GM12878 (cell line): ENCODE measurements around the gene FOXJ3. TPM values are rescaled to one million over a fixed set of nuclear protein-coding genes. Genes with fewer than 3 reads are reported as not detected.

Experiments
- ATAC-seq: fragments of 200-7000 bp; cut with Tn5 transposase; 3 replicates; pipeline ENCODE4 v1.9.1; 2020; ENCODE audit warnings: mild to moderate bottlenecking, moderate library complexity
- BruUV-seq: library from RNA; stranded (reverse); fragments of 400-500 nt; replicated peaks from 2 replicates; lab custom pipeline; 2021; lab: Mats Ljungman, UMichigan
- CTCF ChIA-PET: fragments of 300-600 bp; sonication (Branson Sonifier 250); formaldehyde crosslinking; extraction: SDS; loops from one replicate; lab custom pipeline; 2021; ENCODE audit warnings: inconsistent platforms; lab: Yijun Ruan, JAX
- POLR2A ChIA-PET: fragments of 350-600 bp; formaldehyde crosslinking; extraction: SDS; loops from one replicate; lab custom pipeline; 2021; ENCODE audit warnings: inconsistent platforms; lab: Charles Lee
- RAD21 ChIA-PET: fragments of 300-600 bp; sonication (Branson Sonifier 250); formaldehyde crosslinking; loops from one replicate; lab custom pipeline; 2023; ENCODE audit warnings: antibody characterized with exemption; ENCODE audit not compliant: unreplicated experiment; lab: Charles Lee
- SMC1A ChIA-PET: fragments of 300-600 bp; sonication (Branson Sonifier 250); formaldehyde crosslinking; loops from one replicate; lab custom pipeline; 2023; ENCODE audit not compliant: unreplicated experiment, uncharacterized antibody; lab: Charles Lee
- DNase-seq: peaks from one replicate; pipeline ENCODE4 v3.0.0-alpha.2; 2011; ENCODE audit warnings: low read depth, low spot score
- FAIRE-seq: peaks from 3 replicates; lab custom pipeline; 2011; peaks lifted over from hg19 to GRCh38; lab: Jason Lieb, UNC
- H2AFZ ChIP-seq: 2 replicates; pipeline ENCODE4 v1.6.0; 2011; ENCODE audit warnings: low read depth, low read length, control low read depth; ENCODE audit not compliant: control insufficient read depth
- H3K27ac ChIP-seq: 2 replicates; pipeline ENCODE4 v1.5.1; 2011; ENCODE audit warnings: control low read depth; ENCODE audit not compliant: control insufficient read depth, insufficient read depth
- H3K27me3 ChIP-seq, 2 experiments: replicated peaks in 1 of 2; 2 replicates each; pipeline versions ENCODE4 v1.6.0 to v1.6.1; 2011; ENCODE audit warnings: low read length in 1 of 2; ENCODE audit not compliant: control insufficient read depth in 2 of 2, insufficient read depth in 2 of 2
- H3K36me3 ChIP-seq, 2 experiments: 2 replicates each; pipeline ENCODE4 v1.5.1; 2011; ENCODE audit warnings: low read length in 1 of 2; ENCODE audit not compliant: control insufficient read depth in 2 of 2, insufficient read depth in 2 of 2
- H3K4me1 ChIP-seq: 2 replicates; pipeline ENCODE4 v1.6.1; 2011; ENCODE audit warnings: mild to moderate bottlenecking, low read length, moderate library complexity, mixed read lengths; ENCODE audit not compliant: control insufficient read depth, insufficient read depth
- H3K4me2 ChIP-seq: 2 replicates; pipeline ENCODE4 v1.6.0; 2011; ENCODE audit warnings: control low read depth; ENCODE audit not compliant: control insufficient read depth, insufficient read depth
- H3K4me3 ChIP-seq: fragments of 200-600 bp; sonication (generic); 2 replicates; pipeline ENCODE4 v1.5.1; 2016
- H3K79me2 ChIP-seq: 2 replicates; pipeline ENCODE4 v1.6.0; 2011; ENCODE audit warnings: low read length; ENCODE audit not compliant: control insufficient read depth, insufficient read depth
- H3K9ac ChIP-seq: 2 replicates; pipeline ENCODE4 v1.8.0; 2011; ENCODE audit warnings: low read length, control low read depth, mixed read lengths; ENCODE audit not compliant: control insufficient read depth, insufficient read depth
- H3K9me3 ChIP-seq: replicated peaks from 3 replicates; pipeline ENCODE4 v1.5.1; 2011; ENCODE audit warnings: mild to moderate bottlenecking, low read length; ENCODE audit not compliant: control insufficient read depth, insufficient read depth
- H4K20me1 ChIP-seq: 2 replicates; pipeline ENCODE4 v1.6.0; 2011; ENCODE audit not compliant: control insufficient read depth, insufficient read depth
- DPF2 ChIP-seq: fragments of 450-650 bp; IDR thresholded peaks from 2 replicates; pipeline ENCODE4 v1.6.1; 2017; ENCODE audit warnings: mild to moderate bottlenecking
- POLR2A ChIP-seq: IDR thresholded peaks from 2 replicates; pipeline ENCODE4 v1.6.1; 2011; ENCODE audit warnings: low read depth, mild to moderate bottlenecking, low read length
- SPI1 ChIP-seq: IDR thresholded peaks from 2 replicates; pipeline ENCODE4 v1.6.1; 2011; ENCODE audit warnings: low read depth, mild to moderate bottlenecking, low read length, moderate library complexity, borderline replicate concordance; ENCODE audit not compliant: insufficient read depth
- WGBS: methylation state at CpG from one replicate; pipeline ENCODE4 v1.1.6; 2016; ENCODE audit warnings: low lambda C conversion rate; ENCODE audit not compliant: insufficient replicate concordance, insufficient coverage; ENCODE audit errors: missing lambda C conversion rate; 5-methylcytosine and 5-hydroxymethylcytosine counted together
- in situ Hi-C: fragments of 300-500 bp; cut with MboI; formaldehyde crosslinking; loops from 9 replicates; pipeline ENCODE4 v1.14.3; 2018; ENCODE audit warnings: mixed read lengths
- intact Hi-C: fragments of 100-400 bp; cut with micrococcal nuclease; formaldehyde crosslinking; loops from one replicate; pipeline ENCODE4 v1.14.2; 2022; ENCODE audit not compliant: unreplicated experiment
- polyA plus RNA-seq, 11 experiments: library from polyadenylated mRNA; depleted of rRNA in 4 of 11; unstranded in 6 of 11; stranded (reverse) in 5 of 11; fragments of >200 nt; fragmentation: Nextera tagmentation in 4 of 11; fragmentation: Illumina TruSeq in 1 of 11; extraction: Ambion mirVana in 4 of 11; extraction: Trizol in 1 of 11; gene quantifications; 1 replicate in 1 of 11; 2 replicates in 10 of 11; pipeline versions ENCODE4 v1.2.1 to v1.2.3, GENCODE V29; 2011 to 2016; ENCODE audit warnings: inconsistent platforms in 2 of 11, missing spikeins in 2 of 11, low read depth in 1 of 11
- total RNA-seq, 4 experiments: library from RNA; depleted of rRNA in 3 of 4; stranded (reverse); fragments of >200 nt in 3 of 4; fragmentation: Illumina TruSeq in 1 of 4; extraction: Trizol in 1 of 4; gene quantifications; 2 replicates each; pipeline versions ENCODE4 v1.2.1 to v1.2.3, GENCODE V29; 2013 to 2021
- TF ChIP-seq, protein P1 (sequence below): IDR thresholded peaks from 2 replicates; pipeline ENCODE4 v1.6.1; 2011; ENCODE audit warnings: low read depth, low read length, improper control_type of control experiment, borderline replicate concordance
- TF ChIP-seq, protein P2 (sequence below): fragments of 450-650 bp; formaldehyde crosslinking; IDR thresholded peaks from 2 replicates; pipeline ENCODE4 v1.4.0; 2022; ENCODE audit warnings: mild to moderate bottlenecking, moderate library complexity

FOXJ3 gene
- total and polyA plus RNA-seq, 10 of the 15 experiments (the other 5 are each of a cell fraction or from before 2014, with no cell fraction given): 9.5 to 54.2 (median 24.7) TPM

DNA sequence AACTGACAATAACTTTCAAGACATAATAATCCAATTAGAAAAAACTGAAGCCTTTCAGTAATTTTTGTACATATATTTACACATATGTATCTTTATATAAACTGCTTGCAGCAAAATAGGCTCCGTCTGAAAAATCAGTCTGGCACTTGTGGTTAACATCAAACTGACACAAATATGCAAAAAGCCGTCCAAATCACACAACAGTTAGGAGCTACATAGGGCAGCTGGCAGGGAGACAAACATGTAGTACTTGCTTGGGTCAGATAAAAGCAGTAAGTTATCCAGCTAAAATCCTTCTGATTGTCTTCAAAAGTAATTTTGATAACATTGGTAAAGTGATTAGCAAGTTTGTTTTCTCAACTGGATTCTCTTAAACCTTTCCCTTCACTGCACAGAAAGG, 155.8 kb downstream of the FOXJ3 start:
- FAIRE-seq (no peak), DNase-seq (no peak), ATAC-seq (no peak)
- H4K20me1 ChIP-seq: no peaks in the 10 kb centered on the region
- in situ Hi-C loops (loop anchor here (10.0 kb wide), 1 partner anchor 604 kb away; no protein-coding TSS in a partner anchor), intact Hi-C loops (loop anchor here (5.0 to 10.0 kb wide), 2 partner anchors 158 to 286 kb away; partner anchors contain the start of genes CCDC30 and FOXJ3)
- H3K79me2 ChIP-seq: no peaks in the 10 kb centered on the region
- no peak overlapping the region for H3K27ac ChIP-seq
- H2AFZ ChIP-seq: no peak overlapping the region
- no peaks in the 10 kb centered on the region for H3K4me1 ChIP-seq
- H3K27me3 ChIP-seq: no peaks in the 10 kb centered on the region
- POLR2A ChIA-PET: no interaction called here
- no peak overlapping the region for H3K9ac ChIP-seq
- no peak overlapping the region for H3K4me2 ChIP-seq
- H3K4me3 ChIP-seq: no peak overlapping the region
- WGBS: 100% methylated on average over 2 of the region's 2 CpGs
- CTCF ChIA-PET: interaction anchor here (0.6 to 2.4 kb wide), 7 partner anchors 8 to 573 kb away, joined by 3 to 15 read pairs (median 3); partner anchors contain the start of gene FOXJ3
- BruUV-seq: no TSS peak
- TF ChIP-seq POLR2A (no peak), SPI1 (no peak), DPF2 (no peak)
- TF ChIP-seq, protein P1, sequence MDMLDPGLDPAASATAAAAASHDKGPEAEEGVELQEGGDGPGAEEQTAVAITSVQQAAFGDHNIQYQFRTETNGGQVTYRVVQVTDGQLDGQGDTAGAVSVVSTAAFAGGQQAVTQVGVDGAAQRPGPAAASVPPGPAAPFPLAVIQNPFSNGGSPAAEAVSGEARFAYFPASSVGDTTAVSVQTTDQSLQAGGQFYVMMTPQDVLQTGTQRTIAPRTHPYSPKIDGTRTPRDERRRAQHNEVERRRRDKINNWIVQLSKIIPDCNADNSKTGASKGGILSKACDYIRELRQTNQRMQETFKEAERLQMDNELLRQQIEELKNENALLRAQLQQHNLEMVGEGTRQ: no peak
- TF ChIP-seq, protein P2, sequence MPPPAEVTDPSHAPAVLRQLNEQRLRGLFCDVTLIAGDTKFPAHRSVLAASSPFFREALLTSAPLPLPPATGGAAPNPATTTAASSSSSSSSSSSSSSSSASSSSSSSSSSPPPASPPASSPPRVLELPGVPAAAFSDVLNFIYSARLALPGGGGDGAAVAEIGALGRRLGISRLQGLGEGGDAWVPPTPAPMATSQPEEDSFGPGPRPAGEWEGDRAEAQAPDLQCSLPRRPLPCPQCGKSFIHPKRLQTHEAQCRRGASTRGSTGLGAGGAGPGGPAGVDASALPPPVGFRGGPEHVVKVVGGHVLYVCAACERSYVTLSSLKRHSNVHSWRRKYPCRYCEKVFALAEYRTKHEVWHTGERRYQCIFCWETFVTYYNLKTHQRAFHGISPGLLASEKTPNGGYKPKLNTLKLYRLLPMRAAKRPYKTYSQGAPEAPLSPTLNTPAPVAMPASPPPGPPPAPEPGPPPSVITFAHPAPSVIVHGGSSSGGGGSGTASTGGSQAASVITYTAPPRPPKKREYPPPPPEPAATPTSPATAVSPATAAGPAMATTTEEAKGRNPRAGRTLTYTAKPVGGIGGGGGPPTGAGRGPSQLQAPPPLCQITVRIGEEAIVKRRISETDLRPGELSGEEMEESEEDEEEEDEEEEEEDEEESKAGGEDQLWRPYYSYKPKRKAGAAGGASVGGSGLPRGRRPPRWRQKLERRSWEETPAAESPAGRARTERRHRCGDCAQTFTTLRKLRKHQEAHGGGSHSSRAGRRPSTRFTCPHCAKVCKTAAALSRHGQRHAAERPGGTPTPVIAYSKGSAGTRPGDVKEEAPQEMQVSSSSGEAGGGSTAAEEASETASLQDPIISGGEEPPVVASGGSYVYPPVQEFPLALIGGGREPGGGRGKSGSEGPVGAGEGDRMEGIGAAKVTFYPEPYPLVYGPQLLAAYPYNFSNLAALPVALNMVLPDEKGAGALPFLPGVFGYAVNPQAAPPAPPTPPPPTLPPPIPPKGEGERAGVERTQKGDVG (CRISPR knock-in tag): no peak
- peaks cover 0 to 19% of the 10 kb centered on the region in 2 experiments for H3K36me3 ChIP-seq
- SMC1A ChIA-PET: no interaction called here
- no peaks in the 10 kb centered on the region for H3K9me3 ChIP-seq
- RAD21 ChIA-PET: interaction anchor here (1.1 kb wide), 1 partner anchor 155 kb away, joined by 3 read pairs; no protein-coding TSS in a partner anchor
